HEK293 (cell line): ENCODE results near the gene IQCH.

Source experiments
- KLF10 ChIP-seq: fragments of 450-650 bp; IDR thresholded peaks from 2 replicates; pipeline ENCODE4 v1.5.1; 2018; ENCODE audit warnings: missing biosample characterization, mild to moderate bottlenecking, missing genetic modification characterization
- ZNF274 ChIP-seq, 2 experiments: fragments of 200-500 bp in 1 of 2; fragments of 450-650 bp in 1 of 2; sonication (Bioruptor generic) in 1 of 2; formaldehyde crosslinking in 1 of 2; IDR thresholded peaks; 2 replicates each; pipeline versions ENCODE4 v1.5.1 to v1.6.1; 2014 to 2016; ENCODE audit warnings: borderline replicate concordance in 1 of 2, inconsistent platforms in 1 of 2, low read length in 1 of 2, missing biosample characterization in 1 of 2, missing genetic modification characterization in 1 of 2

DNA sequence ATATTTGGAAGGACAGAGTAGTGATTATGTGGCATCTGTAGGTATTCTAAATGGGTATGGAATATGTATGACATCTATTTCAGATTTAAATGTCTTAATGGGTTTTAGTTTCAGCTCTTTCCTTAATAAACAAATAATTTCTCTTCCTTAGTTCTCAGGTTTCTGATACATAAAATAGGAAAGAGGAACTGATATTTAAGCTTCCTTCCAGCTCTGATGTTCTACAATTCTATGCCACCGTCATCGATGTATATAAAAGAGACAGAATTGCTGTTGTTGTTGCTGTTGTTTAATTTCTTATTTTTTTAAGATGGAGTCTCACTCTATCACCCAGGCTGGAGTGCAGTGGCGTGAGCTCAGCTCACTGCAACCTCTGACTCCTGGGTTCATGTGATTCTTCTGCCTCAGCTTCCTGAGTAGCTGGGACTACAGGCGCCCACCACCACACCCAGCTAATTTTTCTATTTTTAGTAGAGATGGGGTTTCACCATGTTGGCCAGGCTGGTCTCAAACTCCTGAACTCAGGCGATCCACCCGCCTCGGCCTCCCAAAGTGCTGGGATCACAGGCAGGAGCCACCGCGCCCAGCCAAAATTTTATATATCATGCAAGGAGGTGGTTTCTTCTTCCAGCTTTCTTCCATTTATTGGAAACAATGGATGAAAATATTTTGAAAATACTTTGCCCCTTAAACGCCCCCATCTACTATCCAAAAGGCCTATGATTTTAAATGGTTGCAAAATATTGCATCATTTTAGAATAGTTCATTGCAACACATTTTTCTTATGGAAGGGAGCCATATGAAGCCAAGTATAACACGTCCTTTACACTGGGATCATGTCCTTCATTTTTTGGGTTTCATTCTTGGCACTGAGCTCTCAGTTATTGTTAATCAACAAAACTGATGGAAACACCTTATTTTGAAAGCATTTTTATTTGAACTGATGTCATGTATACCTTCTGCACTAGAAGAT is 252.5 kb downstream of the IQCH start:
- TF ChIP-seq KLF10 (tag by site-specific recombination): no peak
- no peak for TF ChIP-seq ZNF274 (IDR thresholded peaks at IDR 0.05; ENCODE audit: low read length)
- no peak for TF ChIP-seq ZNF274 (tag by site-specific recombination; IDR thresholded peaks at IDR 0.05; ENCODE audit: borderline replicate concordance)
